ENCODE measurements around the gene ICAM1. TPM values are rescaled to one million over a fixed set of nuclear protein-coding genes. Genes with fewer than 3 reads are reported as not detected.

The ICAM1 gene, protein sequence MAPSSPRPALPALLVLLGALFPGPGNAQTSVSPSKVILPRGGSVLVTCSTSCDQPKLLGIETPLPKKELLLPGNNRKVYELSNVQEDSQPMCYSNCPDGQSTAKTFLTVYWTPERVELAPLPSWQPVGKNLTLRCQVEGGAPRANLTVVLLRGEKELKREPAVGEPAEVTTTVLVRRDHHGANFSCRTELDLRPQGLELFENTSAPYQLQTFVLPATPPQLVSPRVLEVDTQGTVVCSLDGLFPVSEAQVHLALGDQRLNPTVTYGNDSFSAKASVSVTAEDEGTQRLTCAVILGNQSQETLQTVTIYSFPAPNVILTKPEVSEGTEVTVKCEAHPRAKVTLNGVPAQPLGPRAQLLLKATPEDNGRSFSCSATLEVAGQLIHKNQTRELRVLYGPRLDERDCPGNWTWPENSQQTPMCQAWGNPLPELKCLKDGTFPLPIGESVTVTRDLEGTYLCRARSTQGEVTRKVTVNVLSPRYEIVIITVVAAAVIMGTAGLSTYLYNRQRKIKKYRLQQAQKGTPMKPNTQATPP
- total RNA-seq = 50.3 TPM
- polyA plus RNA-seq (ENCODE audit: insufficient read depth, low read depth, low replicate concordance) = 16.3 TPM
- long read RNA-seq, donor 1 = 0 reads
- long read RNA-seq, donor 2 = 0 reads
- long read RNA-seq, donor 3, partial matches to known transcripts = 0 of 1 reads
- long read RNA-seq, donor 3, other reads (novel, unspliced or antisense) = 0 of 1 reads
- long read RNA-seq, donor 4, partial matches to known transcripts = 0 of 3 reads
- long read RNA-seq, donor 4, other reads (novel, unspliced or antisense) = 0 of 3 reads
- long read RNA-seq, donor 5 = 0 reads
- long read RNA-seq, donor 6, partial matches to known transcripts = 0 of 1 reads
- long read RNA-seq, donor 6, other reads (novel, unspliced or antisense) = 0 of 1 reads
- long read RNA-seq, donor 7, transcript ICAM1-201 (7 exons, 3,252 nt) = major isoform, 35 of 62 reads
- long read RNA-seq, donor 7, partial matches to known transcripts = 20 of 62 reads
- long read RNA-seq, donor 7, other reads (novel, unspliced or antisense) = 7 of 62 reads
- long read RNA-seq, donor 8, partial matches to known transcripts = 6 of 7 reads
- long read RNA-seq, donor 8, other reads (novel, unspliced or antisense) = 0 of 7 reads
- long read RNA-seq, donor 9, partial matches to known transcripts = 0 of 1 reads
- long read RNA-seq, donor 9, other reads (novel, unspliced or antisense) = 0 of 1 reads
- long read RNA-seq, donor 10, partial matches to known transcripts = 0 of 2 reads
- long read RNA-seq, donor 10, other reads (novel, unspliced or antisense) = 0 of 2 reads

DNA sequence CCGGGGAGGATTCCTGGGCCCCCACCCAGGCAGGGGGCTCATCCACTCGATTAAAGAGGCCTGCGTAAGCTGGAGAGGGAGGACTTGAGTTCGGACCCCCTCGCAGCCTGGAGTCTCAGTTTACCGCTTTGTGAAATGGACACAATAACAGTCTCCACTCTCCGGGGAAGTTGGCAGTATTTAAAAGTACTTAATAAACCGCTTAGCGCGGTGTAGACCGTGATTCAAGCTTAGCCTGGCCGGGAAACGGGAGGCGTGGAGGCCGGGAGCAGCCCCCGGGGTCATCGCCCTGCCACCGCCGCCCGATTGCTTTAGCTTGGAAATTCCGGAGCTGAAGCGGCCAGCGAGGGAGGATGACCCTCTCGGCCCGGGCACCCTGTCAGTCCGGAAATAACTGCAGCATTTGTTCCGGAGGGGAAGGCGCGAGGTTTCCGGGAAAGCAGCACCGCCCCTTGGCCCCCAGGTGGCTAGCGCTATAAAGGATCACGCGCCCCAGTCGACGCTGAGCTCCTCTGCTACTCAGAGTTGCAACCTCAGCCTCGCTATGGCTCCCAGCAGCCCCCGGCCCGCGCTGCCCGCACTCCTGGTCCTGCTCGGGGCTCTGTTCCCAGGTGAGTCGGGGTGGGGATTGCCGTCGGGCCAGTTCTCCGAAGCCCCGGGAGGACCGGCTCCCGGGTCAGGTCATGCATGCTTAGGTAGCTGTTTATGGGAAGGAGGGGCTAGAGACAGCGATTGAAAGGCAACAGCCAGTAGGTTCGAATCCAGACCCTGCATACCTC, at the start of gene ICAM1:
TSS of gene ICAM1 (plus strand) at position 505 of the 779 bp plus-strand sequence. CDS start at position 545, 40 bp downstream.
- intact Hi-C loops (cut with DNase I) = no loop called here
- FAIRE-seq = no peak
- Histone ChIP-seq H3K36me3 (ENCODE audit: control insufficient read depth in 2 of 3, insufficient read depth in 3 of 3, low read length in 3 of 3) (peaks cover 0 to 5% (median 0%) of the 10 kb centered on the region in 3 donors), H3K4me3 (ENCODE audit: low read length in 3 of 3) (peak within 1 kb of the TSS; percentile 16 to 61 (median 61)), H3K27me3 (ENCODE audit: control insufficient read depth, insufficient read depth, low read length) (peaks cover 9% of the 10 kb centered on the region), H3K27ac (ENCODE audit: low read depth in 2 of 2, low read length in 2 of 2) (peak within 1 kb of the TSS; percentile 87 to 90), H3K9ac (ENCODE audit: low read length in 3 of 3) (peak within 1 kb of the TSS in 2 of 3 donors; percentile 55 to 65), H3K9me3 (ENCODE audit: control insufficient read depth in 2 of 3, insufficient read depth in 1 of 3, low read length in 3 of 3) (no peaks in the 10 kb centered on the region), H3K4me1 (ENCODE audit: control insufficient read depth in 2 of 3, insufficient read depth in 2 of 3, low read depth in 1 of 3, low read length in 3 of 3) (peaks cover 0 to 9% (median 0%) of the 10 kb centered on the region in 3 donors)
- peak; percentile 59 to 96 (median 67) for DNase-seq
- TF ChIP-seq, protein P1, sequence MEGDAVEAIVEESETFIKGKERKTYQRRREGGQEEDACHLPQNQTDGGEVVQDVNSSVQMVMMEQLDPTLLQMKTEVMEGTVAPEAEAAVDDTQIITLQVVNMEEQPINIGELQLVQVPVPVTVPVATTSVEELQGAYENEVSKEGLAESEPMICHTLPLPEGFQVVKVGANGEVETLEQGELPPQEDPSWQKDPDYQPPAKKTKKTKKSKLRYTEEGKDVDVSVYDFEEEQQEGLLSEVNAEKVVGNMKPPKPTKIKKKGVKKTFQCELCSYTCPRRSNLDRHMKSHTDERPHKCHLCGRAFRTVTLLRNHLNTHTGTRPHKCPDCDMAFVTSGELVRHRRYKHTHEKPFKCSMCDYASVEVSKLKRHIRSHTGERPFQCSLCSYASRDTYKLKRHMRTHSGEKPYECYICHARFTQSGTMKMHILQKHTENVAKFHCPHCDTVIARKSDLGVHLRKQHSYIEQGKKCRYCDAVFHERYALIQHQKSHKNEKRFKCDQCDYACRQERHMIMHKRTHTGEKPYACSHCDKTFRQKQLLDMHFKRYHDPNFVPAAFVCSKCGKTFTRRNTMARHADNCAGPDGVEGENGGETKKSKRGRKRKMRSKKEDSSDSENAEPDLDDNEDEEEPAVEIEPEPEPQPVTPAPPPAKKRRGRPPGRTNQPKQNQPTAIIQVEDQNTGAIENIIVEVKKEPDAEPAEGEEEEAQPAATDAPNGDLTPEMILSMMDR (IDR thresholded peaks at IDR 0.05; ENCODE audit: borderline replicate concordance, extremely low read depth, insufficient read depth) = no peak

DNA sequence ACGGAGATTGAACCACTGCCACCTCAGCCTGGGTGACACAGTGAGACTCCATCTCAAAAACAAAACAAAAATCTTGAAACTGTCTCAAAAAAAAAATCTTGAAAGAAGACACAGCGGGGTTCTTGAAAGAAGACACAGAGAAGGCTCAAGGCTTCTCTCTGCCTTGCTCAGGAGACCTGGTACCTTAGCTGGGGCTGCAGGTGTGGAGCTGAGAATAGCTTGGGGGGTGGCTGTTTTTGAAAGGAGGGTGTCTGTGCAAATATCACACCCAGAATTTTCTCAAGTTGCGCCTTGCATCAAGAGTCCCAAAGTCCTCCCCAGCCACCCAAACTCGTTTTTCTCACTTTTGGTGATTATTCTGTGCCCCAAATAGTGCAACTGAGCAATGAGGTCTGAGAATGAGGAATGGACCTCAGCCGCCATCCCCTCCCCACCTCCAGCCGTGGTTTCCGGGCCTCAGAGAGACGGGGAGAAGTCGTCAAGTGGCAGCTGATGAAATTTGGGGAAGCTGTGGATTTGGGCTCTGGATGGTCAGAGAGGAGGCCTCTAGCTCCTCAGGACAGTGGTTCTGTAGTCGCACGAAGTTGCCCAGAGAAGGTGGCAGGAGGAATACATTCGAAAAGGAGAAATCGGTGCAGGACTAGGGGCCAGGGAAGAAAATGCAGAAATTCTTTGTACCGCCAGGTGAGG, 48.6 kb upstream of the ICAM1 start:
- no peaks in the 10 kb centered on the region for H3K36me3 ChIP-seq (ENCODE audit: control insufficient read depth in 2 of 3, insufficient read depth in 3 of 3, low read length in 3 of 3)
- no peak overlapping the region for H3K27ac ChIP-seq (ENCODE audit: low read depth in 2 of 2, low read length in 2 of 2)
- intact Hi-C loops (cut with DNase I) = no loop called here
- H3K9ac ChIP-seq (ENCODE audit: low read length in 3 of 3) = no peak overlapping the region
- no peak for DNase-seq
- no peak overlapping the region for H3K4me3 ChIP-seq (ENCODE audit: low read length in 3 of 3)
- FAIRE-seq = no peak
- H3K4me1 ChIP-seq (ENCODE audit: control insufficient read depth in 2 of 3, insufficient read depth in 2 of 3, low read depth in 1 of 3, low read length in 3 of 3) = peaks cover 0 to 3% (median 0%) of the 10 kb centered on the region in 3 donors
- no peaks in the 10 kb centered on the region for H3K27me3 ChIP-seq (ENCODE audit: control insufficient read depth, insufficient read depth, low read length)
- TF ChIP-seq, protein P1 (IDR thresholded peaks at IDR 0.05; ENCODE audit: borderline replicate concordance, extremely low read depth, insufficient read depth) = no peak
- H3K9me3 ChIP-seq (ENCODE audit: control insufficient read depth in 2 of 3, insufficient read depth in 1 of 3, low read length in 3 of 3) = no peaks in the 10 kb centered on the region
